Hepatocyte (in vitro differentiated cells): Measurements from ENCODE around the gene LAMP1. TPM values are rescaled to one million over a fixed set of nuclear protein-coding genes. Genes with fewer than 3 reads are reported as not detected.

Source experiments
- DNase-seq: peaks from one replicate; pipeline ENCODE4 v3.0.0-alpha.2; 2016; ENCODE audit warnings: low spot score
- H2AFZ ChIP-seq: fragments of 200-600 bp; sonication (generic); 2 replicates; pipeline ENCODE4 v1.6.0; 2016; ENCODE audit warnings: antibody characterized with exemption, mild to moderate bottlenecking
- H3K27ac ChIP-seq: fragments of 200-600 bp; sonication (generic); 2 replicates; pipeline ENCODE4 v1.5.1; 2016; ENCODE audit warnings: mild to moderate bottlenecking
- H3K27me3 ChIP-seq: fragments of 200-600 bp; sonication (generic); 2 replicates; pipeline ENCODE4 v1.6.1; 2016
- H3K36me3 ChIP-seq: fragments of 200-600 bp; sonication (generic); replicated peaks from 2 replicates; pipeline ENCODE4 v1.5.1; 2016; ENCODE audit warnings: low read depth; ENCODE audit not compliant: insufficient read depth
- H3K4me1 ChIP-seq: fragments of 200-600 bp; sonication (generic); 2 replicates; pipeline ENCODE4 v1.5.1; 2016; ENCODE audit warnings: mild to moderate bottlenecking, moderate library complexity; ENCODE audit not compliant: insufficient read depth
- H3K4me2 ChIP-seq: fragments of 200-600 bp; sonication (generic); 2 replicates; pipeline ENCODE4 v1.6.0; 2016
- H3K4me3 ChIP-seq: fragments of 200-600 bp; sonication (generic); 2 replicates; pipeline ENCODE4 v1.5.1; 2016; ENCODE audit warnings: mild to moderate bottlenecking
- H3K79me2 ChIP-seq: fragments of 200-600 bp; sonication (generic); 2 replicates; pipeline ENCODE4 v1.6.0; 2017; ENCODE audit warnings: mild to moderate bottlenecking
- H3K9me2 ChIP-seq: fragments of 200-600 bp; sonication (generic); replicated peaks from 2 replicates; pipeline ENCODE4 v1.6.0; 2017; ENCODE audit warnings: mild to moderate bottlenecking; ENCODE audit not compliant: insufficient read depth
- H3K9me3 ChIP-seq: fragments of 200-600 bp; sonication (generic); 2 replicates; pipeline ENCODE4 v1.5.1; 2016; ENCODE audit warnings: low read depth, mild to moderate bottlenecking
- H4K20me1 ChIP-seq: fragments of 200-600 bp; sonication (generic); 2 replicates; pipeline ENCODE4 v1.6.0; 2016; ENCODE audit warnings: mild to moderate bottlenecking; ENCODE audit not compliant: insufficient read depth, poor library complexity, severe bottlenecking
- EZH2 ChIP-seq: fragments of 200-600 bp; sonication (generic); IDR thresholded peaks from 2 replicates; pipeline ENCODE4 v1.6.1; 2016; ENCODE audit warnings: antibody characterized with exemption, mild to moderate bottlenecking, borderline replicate concordance
- EZH2phosphoT487 ChIP-seq: fragments of 200-600 bp; sonication (generic); IDR thresholded peaks from one replicate; pipeline ENCODE4 v1.6.1; 2018; ENCODE audit warnings: antibody characterized with exemption, mild to moderate bottlenecking, low read depth, moderate library complexity; ENCODE audit not compliant: unreplicated experiment, severe bottlenecking
- WGBS: methylation state at CpG from one replicate; pipeline ENCODE4 v1.1.6; 2016; ENCODE audit warnings: low lambda C conversion rate; ENCODE audit errors: missing lambda C conversion rate; 5-methylcytosine and 5-hydroxymethylcytosine counted together
- polyA plus RNA-seq: library from polyadenylated mRNA; unstranded; fragments of >200 nt; fragmentation: Nextera tagmentation; extraction: Ambion mirVana; gene quantifications from 2 replicates; pipeline ENCODE4 v1.2.1, GENCODE V29; 2016
- total RNA-seq: library from RNA; depleted of rRNA; stranded (reverse); fragments of >200 nt; gene quantifications from 2 replicates; pipeline ENCODE4 v1.2.3, GENCODE V29; 2014
- TF ChIP-seq, protein P1 (sequence below): fragments of 200-600 bp; sonication (generic); IDR thresholded peaks from 2 replicates; pipeline ENCODE4 v1.5.1; 2016; ENCODE audit warnings: antibody characterized with exemption, mild to moderate bottlenecking; ENCODE audit not compliant: poor library complexity

The LAMP1 gene
- total and polyA plus RNA-seq, 2 experiments from 2014 or later: 190 to 233 TPM

- TF ChIP-seq EZH2phosphoT487 (no peak), EZH2 (no peak)
- TF ChIP-seq, protein P1, sequence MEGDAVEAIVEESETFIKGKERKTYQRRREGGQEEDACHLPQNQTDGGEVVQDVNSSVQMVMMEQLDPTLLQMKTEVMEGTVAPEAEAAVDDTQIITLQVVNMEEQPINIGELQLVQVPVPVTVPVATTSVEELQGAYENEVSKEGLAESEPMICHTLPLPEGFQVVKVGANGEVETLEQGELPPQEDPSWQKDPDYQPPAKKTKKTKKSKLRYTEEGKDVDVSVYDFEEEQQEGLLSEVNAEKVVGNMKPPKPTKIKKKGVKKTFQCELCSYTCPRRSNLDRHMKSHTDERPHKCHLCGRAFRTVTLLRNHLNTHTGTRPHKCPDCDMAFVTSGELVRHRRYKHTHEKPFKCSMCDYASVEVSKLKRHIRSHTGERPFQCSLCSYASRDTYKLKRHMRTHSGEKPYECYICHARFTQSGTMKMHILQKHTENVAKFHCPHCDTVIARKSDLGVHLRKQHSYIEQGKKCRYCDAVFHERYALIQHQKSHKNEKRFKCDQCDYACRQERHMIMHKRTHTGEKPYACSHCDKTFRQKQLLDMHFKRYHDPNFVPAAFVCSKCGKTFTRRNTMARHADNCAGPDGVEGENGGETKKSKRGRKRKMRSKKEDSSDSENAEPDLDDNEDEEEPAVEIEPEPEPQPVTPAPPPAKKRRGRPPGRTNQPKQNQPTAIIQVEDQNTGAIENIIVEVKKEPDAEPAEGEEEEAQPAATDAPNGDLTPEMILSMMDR: no peak
- no peaks in the 10 kb centered on the region for H4K20me1 ChIP-seq
- H3K36me3 ChIP-seq: no peaks in the 10 kb centered on the region
- DNase-seq: no peak
- no peaks in the 10 kb centered on the region for H3K9me2 ChIP-seq
- H2AFZ ChIP-seq: no peak overlapping the region
- H3K4me2 ChIP-seq: no peak overlapping the region
- peaks cover under 1% of the 10 kb centered on the region for H3K79me2 ChIP-seq
- 78% methylated on average over 2 of the region's 2 CpGs for WGBS
- no peaks in the 10 kb centered on the region for H3K9me3 ChIP-seq
- peaks cover 1% of the 10 kb centered on the region for H3K4me1 ChIP-seq
- peak overlapping the region; percentile 23 for H3K27ac ChIP-seq
- H3K27me3 ChIP-seq: peaks cover 8% of the 10 kb centered on the region
- no peak overlapping the region for H3K4me3 ChIP-seq
Observed at GRCh38 chr13:113291129-113291528, 5.9 kb upstream of the LAMP1 start.

DNA sequence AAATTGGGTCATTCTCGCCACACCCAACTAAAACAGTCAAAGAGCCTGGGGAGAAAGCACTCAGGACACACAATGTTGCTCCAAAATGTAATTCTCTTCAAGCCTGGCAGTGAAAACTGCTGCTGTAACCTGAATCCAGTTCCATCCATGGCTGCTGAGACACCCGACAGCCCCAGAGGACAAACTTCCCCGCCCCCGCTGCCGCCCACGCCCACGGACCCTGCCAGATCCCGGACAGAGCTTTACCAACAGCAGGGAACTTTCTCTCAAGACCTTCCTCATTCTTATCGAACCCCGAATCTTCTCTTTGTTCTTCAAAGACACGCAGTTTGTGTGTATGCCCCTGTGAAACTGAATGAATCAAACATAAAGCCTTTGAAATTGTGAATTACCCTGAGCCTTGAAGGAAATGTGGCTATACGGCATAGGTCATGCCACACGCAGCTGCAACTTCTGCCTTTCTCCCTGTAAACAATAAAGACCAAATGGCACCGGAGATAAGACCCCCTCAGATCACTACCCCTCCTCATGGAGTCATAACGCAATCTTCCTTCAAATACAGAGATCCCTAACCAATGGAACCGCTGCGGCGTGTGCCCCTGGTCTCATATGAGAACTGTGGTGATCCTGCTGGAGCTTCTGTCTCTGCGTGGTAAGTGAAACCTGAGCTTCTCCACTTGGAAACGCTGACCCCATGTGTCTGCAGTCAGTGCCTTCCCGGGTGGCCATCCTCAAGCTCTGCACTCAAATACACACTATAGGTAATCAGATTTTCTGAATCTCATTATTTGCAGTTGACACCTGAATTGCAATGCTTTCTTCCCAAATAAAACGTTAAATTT, 4.8 kb upstream of the LAMP1 start:
- peaks cover 5% of the 10 kb centered on the region for H3K79me2 ChIP-seq
- H3K27me3 ChIP-seq: peaks cover 8% of the 10 kb centered on the region
- H3K4me2 ChIP-seq: peak overlapping the region; percentile 71
- H3K4me1 ChIP-seq: peaks cover 7% of the 10 kb centered on the region
- WGBS: 22% methylated on average over 18 of the region's 22 CpGs
- TF ChIP-seq EZH2: no peak
- TF ChIP-seq, protein P1: no peak
- no peak for TF ChIP-seq EZH2phosphoT487
- H3K9me2 ChIP-seq: no peaks in the 10 kb centered on the region
- no peaks in the 10 kb centered on the region for H3K36me3 ChIP-seq
- H3K27ac ChIP-seq: peak overlapping the region; percentile 53
- H3K9me3 ChIP-seq: no peaks in the 10 kb centered on the region
- peak overlapping the region; percentile 40 for H2AFZ ChIP-seq
- no peak overlapping the region for H3K4me3 ChIP-seq
- peak; percentile 34 for DNase-seq
- H4K20me1 ChIP-seq: no peaks in the 10 kb centered on the region

DNA sequence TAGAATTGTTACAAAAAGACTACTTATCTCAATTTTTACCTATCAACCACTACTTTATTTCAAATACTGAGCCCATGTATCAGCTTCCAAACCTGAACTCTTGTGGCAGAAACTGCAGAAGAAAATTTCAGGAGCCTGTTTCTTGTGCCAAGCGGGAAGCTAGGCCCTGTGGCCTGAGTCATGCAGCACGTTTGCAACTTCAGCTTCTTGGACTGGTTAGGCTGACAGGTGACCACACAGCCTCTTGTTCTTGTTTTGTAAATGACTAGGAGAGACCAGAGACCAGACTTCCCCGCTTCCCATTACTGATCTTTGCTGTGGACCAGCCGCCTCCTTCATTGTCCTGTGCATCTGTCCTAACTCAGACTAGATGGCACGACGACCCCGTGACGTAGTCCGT, 3.4 kb upstream of the LAMP1 start:
- H3K36me3 ChIP-seq: no peaks in the 10 kb centered on the region
- no peak overlapping the region for H3K4me2 ChIP-seq
- no peak overlapping the region for H3K4me3 ChIP-seq
- no peak overlapping the region for H2AFZ ChIP-seq
- peaks cover 12% of the 10 kb centered on the region for H3K4me1 ChIP-seq
- no peak overlapping the region for H3K27ac ChIP-seq
- H3K27me3 ChIP-seq: peaks cover 8% of the 10 kb centered on the region
- no peak for DNase-seq
- 87% methylated on average over 9 of the region's 9 CpGs for WGBS
- H3K79me2 ChIP-seq: peaks cover 20% of the 10 kb centered on the region
- no peaks in the 10 kb centered on the region for H3K9me2 ChIP-seq
- no peaks in the 10 kb centered on the region for H3K9me3 ChIP-seq
- TF ChIP-seq, protein P1: no peak
- TF ChIP-seq EZH2 (no peak), EZH2phosphoT487 (no peak)
- H4K20me1 ChIP-seq: peaks cover 7% of the 10 kb centered on the region
